ENCODE measurements around the gene IMMP1L. TPM values are rescaled to one million over a fixed set of nuclear protein-coding genes. Genes with fewer than 3 reads are reported as not detected.
"Not testable (repeated sequence)": the region's sequence is repeated elsewhere in the genome, so short reads cannot be mapped to it uniquely, and the experiment has no call there.

IMMP1L gene, protein sequence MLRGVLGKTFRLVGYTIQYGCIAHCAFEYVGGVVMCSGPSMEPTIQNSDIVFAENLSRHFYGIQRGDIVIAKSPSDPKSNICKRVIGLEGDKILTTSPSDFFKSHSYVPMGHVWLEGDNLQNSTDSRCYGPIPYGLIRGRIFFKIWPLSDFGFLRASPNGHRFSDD
- 11.6 TPM for total RNA-seq

- no peaks in the 10 kb centered on the region for H3K27me3 ChIP-seq (ENCODE audit: insufficient read depth, low read length)
These were observed at the start of gene IMMP1L, which contains the start of gene ELP4 for GRCh38 chr11:31509429-31510345. Gene IMMP1L (minus strand): TSS chr11:31509622. CDS start chr11:31463276, 46,346 bp downstream. Gene ELP4 (plus strand): TSS chr11:31509767. CDS start chr11:31509785, 18 bp downstream.

GRCh38 chr11:31558001-31558400 is 48.6 kb upstream of the IMMP1L start:
- Histone ChIP-seq H3K27me3 (ENCODE audit: insufficient read depth, low read length) (no peaks in the 10 kb centered on the region), H3K4me3 (ENCODE audit: low read length) (no peak overlapping the region), H3K4me1 (ENCODE audit: insufficient read depth, low read length) (no peaks in the 10 kb centered on the region), H3K9me3 (ENCODE audit: low read depth, low read length) (no peaks in the 10 kb centered on the region)

More at GRCh38 chr11:31509429-31510345, at the start of gene IMMP1L, which contains the start of gene ELP4:
- H3K4me1 ChIP-seq (ENCODE audit: insufficient read depth, low read length), result peaks cover 7% of the 10 kb centered on the region
- H3K9me3 ChIP-seq (ENCODE audit: low read depth, low read length), result no peaks in the 10 kb centered on the region
- H3K4me3 ChIP-seq (ENCODE audit: low read length), result peak within 1 kb of the TSS; percentile 94

DNA sequence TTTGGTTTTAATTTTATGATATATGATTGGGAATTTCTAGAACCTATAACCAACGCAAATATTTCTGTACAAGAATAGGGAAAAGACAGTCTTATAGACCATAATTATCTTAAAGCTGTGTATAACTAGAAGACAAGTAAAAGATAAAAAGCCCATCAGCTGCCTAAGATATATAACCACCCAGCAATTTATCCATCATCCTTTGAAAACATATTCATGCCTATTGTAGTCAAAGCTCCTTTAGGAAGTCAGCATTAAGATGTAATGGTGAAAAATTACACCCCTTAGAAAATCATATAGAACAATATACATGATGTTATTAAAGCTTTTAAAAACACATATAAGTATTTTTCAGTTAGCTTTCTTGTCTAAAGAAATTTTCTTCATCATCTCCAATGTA is 46.5 kb upstream of the IMMP1L start:
- Histone ChIP-seq H3K4me1 (ENCODE audit: insufficient read depth, low read length) (no peaks in the 10 kb centered on the region), H3K9me3 (ENCODE audit: low read depth, low read length) (no peaks in the 10 kb centered on the region), H3K27me3 (ENCODE audit: insufficient read depth, low read length) (no peaks in the 10 kb centered on the region), H3K4me3 (ENCODE audit: low read length) (no peak overlapping the region)

DNA sequence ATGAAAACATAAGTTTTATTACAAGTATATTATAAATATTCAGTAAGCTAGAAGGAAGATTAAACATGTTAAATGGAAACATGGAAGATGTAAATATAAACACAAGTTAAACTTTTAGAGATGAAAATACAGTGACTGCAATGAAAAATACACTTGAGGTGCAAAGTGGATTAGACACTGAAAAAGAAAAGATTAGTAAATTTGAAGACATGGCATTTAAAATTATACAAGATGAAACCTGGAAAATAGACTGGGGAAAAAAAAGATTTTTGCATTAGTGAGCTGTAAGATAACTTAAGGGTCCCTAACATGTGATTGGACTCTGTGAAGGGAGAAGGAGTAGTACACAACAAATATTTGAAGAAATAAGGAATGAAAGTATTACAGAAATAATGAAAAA is 33.4 kb upstream of the IMMP1L start:
- no peaks in the 10 kb centered on the region for H3K27me3 ChIP-seq (ENCODE audit: insufficient read depth, low read length)
- H3K4me1 ChIP-seq (ENCODE audit: insufficient read depth, low read length), result no peaks in the 10 kb centered on the region

GRCh38 chr11:31535479-31535878 is 26.1 kb upstream of the IMMP1L start:
- Histone ChIP-seq H3K27me3 (ENCODE audit: insufficient read depth, low read length) (no peaks in the 10 kb centered on the region), H3K4me3 (ENCODE audit: low read length) (no peak overlapping the region), H3K4me1 (ENCODE audit: insufficient read depth, low read length) (no peaks in the 10 kb centered on the region), H3K9me3 (ENCODE audit: low read depth, low read length) (no peaks in the 10 kb centered on the region)

More for the DNA sequence above, 33.4 kb upstream of the IMMP1L start:
- Histone ChIP-seq H3K9me3 (ENCODE audit: low read depth, low read length) (no peaks in the 10 kb centered on the region), H3K4me3 (ENCODE audit: low read length) (no peak overlapping the region)

DNA sequence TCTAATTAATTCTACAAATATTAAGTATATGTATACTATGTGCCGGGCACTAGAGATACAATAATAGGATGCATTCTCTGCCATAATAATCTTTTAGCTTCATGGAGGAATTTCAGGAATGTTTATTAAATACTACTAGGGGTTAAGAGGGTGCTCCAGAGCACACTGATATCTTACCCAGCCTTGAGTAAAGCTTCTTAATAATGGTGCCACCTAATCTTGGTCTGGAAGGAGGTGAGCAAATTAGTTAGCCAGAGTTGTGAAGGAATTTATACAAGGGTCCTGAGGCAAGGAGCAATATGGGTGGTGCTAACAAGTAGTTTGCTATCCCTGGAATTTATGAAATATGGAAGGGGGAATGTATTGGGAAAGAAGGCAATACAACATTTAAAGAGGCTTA is 21.9 kb upstream of the IMMP1L start:
- Histone ChIP-seq H3K9me3 (ENCODE audit: low read depth, low read length) (no peaks in the 10 kb centered on the region), H3K4me1 (ENCODE audit: insufficient read depth, low read length) (no peaks in the 10 kb centered on the region), H3K27me3 (ENCODE audit: insufficient read depth, low read length) (no peaks in the 10 kb centered on the region), H3K4me3 (ENCODE audit: low read length) (no peak overlapping the region)

GRCh38 chr11:31529701-31530100 is 20.3 kb upstream of the IMMP1L start:
- Histone ChIP-seq H3K4me3 (ENCODE audit: low read length) (no peak overlapping the region), H3K9me3 (ENCODE audit: low read depth, low read length) (no peaks in the 10 kb centered on the region), H3K27me3 (ENCODE audit: insufficient read depth, low read length) (no peaks in the 10 kb centered on the region), H3K4me1 (ENCODE audit: insufficient read depth, low read length) (no peaks in the 10 kb centered on the region)

GRCh38 chr11:31529189-31529588 is 19.8 kb upstream of the IMMP1L start:
- Histone ChIP-seq H3K4me3 (ENCODE audit: low read length) (no peak overlapping the region), H3K4me1 (ENCODE audit: insufficient read depth, low read length) (no peaks in the 10 kb centered on the region), H3K9me3 (ENCODE audit: low read depth, low read length) (no peaks in the 10 kb centered on the region), H3K27me3 (ENCODE audit: insufficient read depth, low read length) (no peaks in the 10 kb centered on the region)

DNA sequence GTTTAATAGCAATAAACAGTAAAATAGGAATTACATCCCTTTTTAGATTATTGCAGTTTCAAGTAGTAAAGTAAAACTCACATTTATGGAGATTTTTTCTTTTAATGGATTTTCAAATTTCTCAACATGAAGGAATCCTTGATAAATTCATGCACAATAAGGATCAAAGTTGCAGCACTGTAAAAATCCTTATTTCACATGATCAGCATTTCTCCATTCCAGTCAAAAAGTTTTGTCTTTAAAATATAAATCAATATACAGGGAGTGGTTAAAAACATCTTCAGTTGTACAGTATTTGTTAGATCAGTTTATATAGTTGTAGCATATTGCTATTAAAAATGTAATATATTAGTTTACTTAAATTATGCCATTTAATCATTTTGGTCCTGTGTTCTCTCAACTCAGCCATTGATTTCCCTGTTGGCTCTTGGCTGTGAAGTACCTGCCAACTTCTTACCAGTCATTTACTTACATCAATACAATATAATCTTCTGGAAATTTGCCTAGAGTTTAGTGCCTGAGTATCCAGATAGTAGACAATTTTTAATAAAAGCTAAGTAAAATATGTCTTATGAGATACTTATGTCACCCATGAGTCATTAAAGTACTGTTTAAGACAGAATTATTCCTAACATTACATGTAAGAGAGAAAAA is 12.2 kb upstream of the IMMP1L start:
- Histone ChIP-seq H3K27me3 (ENCODE audit: insufficient read depth, low read length) (no peaks in the 10 kb centered on the region), H3K4me3 (ENCODE audit: low read length) (no peak overlapping the region), H3K9me3 (ENCODE audit: low read depth, low read length) (no peaks in the 10 kb centered on the region), H3K4me1 (ENCODE audit: insufficient read depth, low read length) (no peaks in the 10 kb centered on the region)

GRCh38 chr11:31512117-31512516 is 2.7 kb upstream of the IMMP1L start:
- H3K9me3 ChIP-seq (ENCODE audit: low read depth, low read length), result no peaks in the 10 kb centered on the region
- H3K27me3 ChIP-seq (ENCODE audit: insufficient read depth, low read length), result no peaks in the 10 kb centered on the region
- H3K4me3 ChIP-seq (ENCODE audit: low read length), result no peak overlapping the region
- H3K4me1 ChIP-seq (ENCODE audit: insufficient read depth, low read length), result peaks cover 7% of the 10 kb centered on the region

- peak overlapping the region; percentile 94 for H3K4me3 ChIP-seq (ENCODE audit: low read length)
- H3K9me3 ChIP-seq (ENCODE audit: low read depth, low read length), result no peaks in the 10 kb centered on the region
- no peaks in the 10 kb centered on the region for H3K27me3 ChIP-seq (ENCODE audit: insufficient read depth, low read length)
- H3K4me1 ChIP-seq (ENCODE audit: insufficient read depth, low read length), result peaks cover 7% of the 10 kb centered on the region
These were observed 382 bp downstream of the IMMP1L start for GRCh38 chr11:31509051-31509428.

GRCh38 chr11:31500560-31500959 is 8.9 kb downstream of the IMMP1L start:
- Histone ChIP-seq H3K9me3 (ENCODE audit: low read depth, low read length) (no peaks in the 10 kb centered on the region), H3K4me1 (ENCODE audit: insufficient read depth, low read length) (no peaks in the 10 kb centered on the region), H3K27me3 (ENCODE audit: insufficient read depth, low read length) (no peaks in the 10 kb centered on the region), H3K4me3 (ENCODE audit: low read length) (no peak overlapping the region)

DNA sequence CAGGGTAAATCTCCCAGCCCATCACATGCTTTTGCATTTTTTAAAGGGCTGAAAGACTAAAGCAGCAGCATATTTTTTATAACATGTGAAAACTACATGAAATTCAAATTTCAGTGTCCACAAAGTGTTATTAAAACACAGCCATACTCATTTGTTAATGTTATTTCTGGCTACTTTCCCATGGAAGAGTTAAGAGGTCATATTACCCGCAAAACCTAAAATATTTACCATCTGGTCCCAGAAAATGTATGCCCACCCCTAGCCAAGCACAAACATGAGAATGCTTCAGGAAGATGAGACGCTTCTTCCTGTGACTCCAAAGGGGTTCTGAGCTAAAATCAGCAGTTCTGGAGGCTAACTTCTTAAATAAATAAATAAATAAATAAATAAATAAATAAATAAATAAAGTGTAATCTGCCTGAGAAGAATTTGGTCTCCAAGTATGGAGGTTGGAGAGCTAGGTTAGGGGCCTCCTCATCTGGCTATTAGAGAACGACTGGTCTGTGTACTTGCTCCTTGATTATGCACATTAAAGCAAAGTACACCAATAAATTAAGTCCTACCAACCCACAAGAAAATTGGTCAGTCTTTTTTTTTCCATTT is 9.7 kb downstream of the IMMP1L start:
- H3K27me3 ChIP-seq (ENCODE audit: insufficient read depth, low read length), result no peaks in the 10 kb centered on the region
- no peaks in the 10 kb centered on the region for H3K4me1 ChIP-seq (ENCODE audit: insufficient read depth, low read length)
- H3K4me3 ChIP-seq (ENCODE audit: low read length), result no peak overlapping the region
- H3K9me3 ChIP-seq (ENCODE audit: low read depth, low read length), result no peaks in the 10 kb centered on the region

DNA sequence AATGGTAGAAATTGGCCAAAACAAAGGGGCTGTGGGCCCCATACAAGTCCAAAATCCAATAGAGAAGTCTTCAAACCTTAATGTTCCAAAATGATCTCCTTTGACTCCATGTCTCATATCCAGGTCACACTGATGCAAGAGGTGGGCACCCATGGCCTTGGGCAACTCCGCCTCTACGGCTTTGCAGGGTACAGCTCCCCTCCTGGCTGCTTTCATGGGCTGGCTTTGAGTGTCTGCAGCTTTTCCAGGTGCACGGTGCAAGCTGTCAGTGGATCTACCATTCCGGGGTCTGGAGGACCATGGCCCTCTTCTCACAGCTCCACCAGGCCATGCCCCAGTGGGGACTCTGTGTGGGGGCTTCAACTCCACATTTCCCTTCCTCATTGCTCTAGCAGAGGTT is 15.7 kb downstream of the IMMP1L start:
- not testable (repeated sequence) for H3K4me3 ChIP-seq (ENCODE audit: low read length); H3K9me3 ChIP-seq (ENCODE audit: low read depth, low read length); H3K27me3 ChIP-seq (ENCODE audit: insufficient read depth, low read length); H3K4me1 ChIP-seq (ENCODE audit: insufficient read depth, low read length)

GRCh38 chr11:31493235-31493634 is 16.2 kb downstream of the IMMP1L start:
- Histone ChIP-seq H3K27me3 (ENCODE audit: insufficient read depth, low read length) (no peaks in the 10 kb centered on the region), H3K4me3 (ENCODE audit: low read length) (no peak overlapping the region), H3K4me1 (ENCODE audit: insufficient read depth, low read length) (no peaks in the 10 kb centered on the region), H3K9me3 (ENCODE audit: low read depth, low read length) (no peaks in the 10 kb centered on the region)

All from mononuclear cell (primary cell).